Thyroid gland (tissue), 4 donors: ENCODE data around the gene RTKN.

Experiments used
- CTCF ChIP-seq, 6 experiments: fragments of 200-600 bp in 3 of 6; fragments of 450-650 bp in 3 of 6; sonication (generic) in 3 of 6; IDR thresholded peaks; one replicate each; pipeline ENCODE4 v1.5.1; 2016 to 2019; ENCODE audit warnings: antibody characterized with exemption in 6 of 6, mild to moderate bottlenecking in 2 of 6, inconsistent platforms in 1 of 6, moderate library complexity in 1 of 6
- POLR2A ChIP-seq, 2 donors: fragments of 450-650 bp; IDR thresholded peaks; one replicate each; pipeline ENCODE4 v1.6.1; 2017; ENCODE audit warnings: antibody characterized with exemption in 2 of 2, mild to moderate bottlenecking in 2 of 2, moderate library complexity in 1 of 2

GRCh38 chr2:74415762-74416395, 25.9 kb downstream of the RTKN start:
- no peak for TF ChIP-seq CTCF (IDR thresholded peaks at IDR 0.05)
- no peak for TF ChIP-seq POLR2A (IDR thresholded peaks at IDR 0.05)
